NCI-H526 treated with DMSO at 0.1 percent for 48 hours (cell line): Measurements from ENCODE around the gene CDHR5.
A peak's percentile ranks its signal among the peaks of the same experiment; 100 is the strongest.

Source experiments
- DNase-seq: peaks from one replicate; lab custom pipeline; 2025; lab: John Stamatoyannopoulos, UW

CDHR5 gene

GRCh38 chr11:621838-622237 lies 2.9 kb downstream of the CDHR5 start:
- no peak for DNase-seq

- DNase-seq = no peak
Measured at GRCh38 chr11:620935-621814, 3.6 kb downstream of the CDHR5 start.

- DNase-seq = no peak
Measured at GRCh38 chr11:620201-620600, 4.6 kb downstream of the CDHR5 start.

GRCh38 chr11:619628-620050 lies 5.1 kb downstream of the CDHR5 start:
- no peak for DNase-seq

GRCh38 chr11:618856-619627 lies 5.7 kb downstream of the CDHR5 start:
- DNase-seq = no peak

- DNase-seq = no peak
Measured at GRCh38 chr11:617912-618682, 6.7 kb downstream of the CDHR5 start.

GRCh38 chr11:617199-617911 lies 7.4 kb downstream of the CDHR5 start:
- no peak for DNase-seq

GRCh38 chr11:616320-617198 lies 8.2 kb downstream of the CDHR5 start:
- DNase-seq = no peak

GRCh38 chr11:615504-616319 lies 9.0 kb downstream of the CDHR5 start, which contains the start of gene IRF7:
TSS of gene IRF7 (minus strand) at chr11:615950. CDS start at chr11:615364, 586 bp downstream.
- DNase-seq = peak; percentile 79

- DNase-seq = no peak
Measured at GRCh38 chr11:614623-615503, 9.9 kb downstream of the CDHR5 start.

GRCh38 chr11:614021-614622 lies 10.6 kb downstream of the CDHR5 start:
- DNase-seq = no peak

GRCh38 chr11:613369-613968 lies 11.3 kb downstream of the CDHR5 start:
- DNase-seq = peak; percentile 57

- no peak for DNase-seq
Measured at GRCh38 chr11:612961-613300, 11.8 kb downstream of the CDHR5 start.

- no peak for DNase-seq
Measured at GRCh38 chr11:612201-612960, 12.4 kb downstream of the CDHR5 start.

GRCh38 chr11:611001-611996 lies 13.5 kb downstream of the CDHR5 start:
- DNase-seq = no peak
